ENCODE results near the gene TADA2A. TPM values are rescaled to one million over a fixed set of nuclear protein-coding genes. Genes with fewer than 3 reads are reported as not detected.

The TADA2A gene
- total RNA-seq, 1 experiment from 2014 or later: 25.2 TPM

DNA sequence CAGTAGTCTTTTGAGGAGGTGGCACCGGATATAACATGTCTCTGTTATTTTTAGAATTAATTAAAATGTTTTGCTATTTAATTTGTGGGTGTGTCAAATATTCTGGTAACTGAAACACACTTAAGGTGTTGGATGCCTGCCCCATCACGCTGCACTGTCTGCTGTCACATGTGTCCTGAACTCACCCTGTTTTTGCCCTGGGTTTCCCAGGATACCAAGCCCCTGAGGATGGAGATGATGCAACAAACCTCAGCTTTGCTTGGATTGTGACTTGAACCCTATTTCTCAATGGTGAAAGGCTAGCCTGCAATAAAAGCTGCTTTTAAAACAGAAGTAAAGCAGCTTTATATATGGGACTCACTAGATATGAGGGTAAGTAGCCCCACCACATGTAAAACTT, 71.5 kb downstream of the TADA2A start:
- intact Hi-C loops (cut with micrococcal nuclease; ENCODE audit: unreplicated experiment): no loop called here
- POLR2A ChIA-PET (ENCODE audit: unreplicated experiment): no interaction called here
- CTCF ChIA-PET: no interaction called here
- H3K36me3 ChIP-seq (ENCODE audit: low read depth): peaks cover 7% of the 10 kb centered on the region; the same call in 1 of the 2 replicates
- H3K4me1 ChIP-seq (replicated peaks; ENCODE audit: insufficient read depth): peaks cover 52% of the 10 kb centered on the region
- H3K79me2 ChIP-seq (ENCODE audit: low read depth): no peaks in the 10 kb centered on the region; the same call in 1 of the 2 replicates
- H4K20me1 ChIP-seq (ENCODE audit: insufficient read depth): no peaks in the 10 kb centered on the region
- TF ChIP-seq EZH2 (IDR thresholded peaks at IDR 0.05; ENCODE audit: low read depth): no peak
- TF ChIP-seq CTCF (conservative IDR thresholded peaks at IDR 0.05): no peak
- no peaks in the 10 kb centered on the region for H3K9me2 ChIP-seq (ENCODE audit: insufficient read depth)
- H3F3A ChIP-seq (ENCODE audit: insufficient read depth, low read depth): peaks cover 41% of the 10 kb centered on the region
- H3K9me3 ChIP-seq (ENCODE audit: insufficient read depth, low read depth): no peaks in the 10 kb centered on the region
- no peak for DNase-seq
- no peaks in the 10 kb centered on the region for H3K27me3 ChIP-seq (ENCODE audit: insufficient read depth, low read depth)
- H3K4me3 ChIP-seq: no peak overlapping the region
- H3K27ac ChIP-seq: peak overlapping the region; percentile 95
- no peak overlapping the region for H2AFZ ChIP-seq
- BruUV-seq (replicated peaks): no TSS peak
- H3K4me2 ChIP-seq: no peak overlapping the region

- ChIA-PET CTCF (no interaction called here), POLR2A (ENCODE audit: unreplicated experiment) (no interaction called here)
- intact Hi-C loops (cut with micrococcal nuclease; ENCODE audit: unreplicated experiment): no loop called here
Observed at GRCh38 chr17:37479025-37479424, 72.3 kb downstream of the TADA2A start.

GRCh38 chr17:37480427-37480826, 73.7 kb downstream of the TADA2A start:
- Histone ChIP-seq H3K9me3 (ENCODE audit: insufficient read depth, low read depth) (no peaks in the 10 kb centered on the region), H3F3A (ENCODE audit: insufficient read depth, low read depth) (peaks cover 38% of the 10 kb centered on the region), H2AFZ (no peak overlapping the region), H3K36me3 (ENCODE audit: low read depth) (peaks cover 7% of the 10 kb centered on the region; the same call in 1 of the 2 replicates), H3K9me2 (ENCODE audit: insufficient read depth) (no peaks in the 10 kb centered on the region), H3K79me2 (ENCODE audit: low read depth) (no peaks in the 10 kb centered on the region; the same call in 1 of the 2 replicates), H3K27me3 (ENCODE audit: insufficient read depth, low read depth) (no peaks in the 10 kb centered on the region), H4K20me1 (ENCODE audit: insufficient read depth) (no peaks in the 10 kb centered on the region), H3K27ac (no peak overlapping the region), H3K4me1 (replicated peaks; ENCODE audit: insufficient read depth) (peaks cover 48% of the 10 kb centered on the region), H3K4me3 (no peak overlapping the region), H3K4me2 (no peak overlapping the region)
- no peak for TF ChIP-seq CTCF (conservative IDR thresholded peaks at IDR 0.05)
- TF ChIP-seq EZH2 (IDR thresholded peaks at IDR 0.05; ENCODE audit: low read depth): no peak
- no peak for DNase-seq
- ChIA-PET POLR2A (ENCODE audit: unreplicated experiment) (no interaction called here), CTCF (no interaction called here)
- intact Hi-C loops (cut with micrococcal nuclease; ENCODE audit: unreplicated experiment): no loop called here
- BruUV-seq (replicated peaks): no TSS peak

More at GRCh38 chr17:37479025-37479424, 72.3 kb downstream of the TADA2A start:
- Histone ChIP-seq H3K4me2 (no peak overlapping the region), H3K36me3 (ENCODE audit: low read depth) (peaks cover 7% of the 10 kb centered on the region; the same call in 1 of the 2 replicates), H3F3A (ENCODE audit: insufficient read depth, low read depth) (peaks cover 49% of the 10 kb centered on the region), H3K4me1 (replicated peaks; ENCODE audit: insufficient read depth) (peaks cover 59% of the 10 kb centered on the region), H3K9me3 (ENCODE audit: insufficient read depth, low read depth) (no peaks in the 10 kb centered on the region), H3K4me3 (no peak overlapping the region), H3K79me2 (ENCODE audit: low read depth) (no peaks in the 10 kb centered on the region; the same call in 1 of the 2 replicates), H3K27me3 (ENCODE audit: insufficient read depth, low read depth) (no peaks in the 10 kb centered on the region), H3K27ac (peak overlapping the region; percentile 95; the same call in 1 of the 2 replicates), H2AFZ (no peak overlapping the region), H3K9me2 (ENCODE audit: insufficient read depth) (no peaks in the 10 kb centered on the region), H4K20me1 (ENCODE audit: insufficient read depth) (no peaks in the 10 kb centered on the region)
- DNase-seq: no peak
- TF ChIP-seq EZH2 (IDR thresholded peaks at IDR 0.05; ENCODE audit: low read depth) (no peak), CTCF (conservative IDR thresholded peaks at IDR 0.05) (no peak)
- no TSS peak for BruUV-seq (replicated peaks)

Measured in PC-9 (cell line).